Measurements from ENCODE around the gene SEMA4A. TPM values are rescaled to one million over a fixed set of nuclear protein-coding genes. Genes with fewer than 3 reads are reported as not detected.

Gene SEMA4A
- total and polyA plus RNA-seq, 2 of the 8 experiments (the other 6 are each of a cell fraction or from before 2014, with no cell fraction given) = 7.3 to 10.6 TPM

DNA sequence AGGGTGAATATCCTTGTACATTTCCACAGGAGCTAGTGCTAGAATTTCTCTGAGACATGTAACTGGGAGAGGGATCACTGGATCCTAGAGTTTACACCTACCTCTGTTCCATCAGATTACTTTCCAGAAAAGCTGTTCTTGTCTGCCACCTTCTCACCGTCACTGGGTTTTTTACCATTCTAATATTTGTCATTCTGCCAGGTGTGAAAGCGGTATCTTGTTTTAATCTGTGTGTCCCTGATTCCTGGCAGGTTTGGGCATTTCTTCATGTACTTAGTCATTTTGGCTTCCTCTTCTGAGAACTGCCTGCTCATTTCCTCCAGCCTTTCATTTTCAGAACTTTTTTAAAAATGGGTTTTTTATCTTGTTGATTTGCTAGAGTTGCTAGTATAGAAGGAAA lies 64.5 kb downstream of the SEMA4A start (continued):
- TF ChIP-seq CHD7 (IDR thresholded peaks at IDR 0.05; ENCODE audit: insufficient replicate concordance, low read length) = no peak
- TF ChIP-seq EZH2 (IDR thresholded peaks at IDR 0.05; ENCODE audit: low read depth, low read length, severe bottlenecking) = no peak
- TF ChIP-seq TEAD4 (IDR thresholded peaks at IDR 0.05; ENCODE audit: low read depth, low read length) = no peak
- TF ChIP-seq CHD2 (IDR thresholded peaks at IDR 0.05; ENCODE audit: low read length) = no peak
- no peak for TF ChIP-seq GABPA (IDR thresholded peaks at IDR 0.05; ENCODE audit: borderline replicate concordance, insufficient read depth, low read length)
- no peak for TF ChIP-seq SIN3A (conservative IDR thresholded peaks at IDR 0.05 in 1 of 2, IDR thresholded peaks at IDR 0.05 in 1 of 2; ENCODE audit: low read depth in 1 of 2, low read length in 2 of 2)
